NCI-H345 (cell line): ENCODE measurements around the gene C4orf50.
A peak's percentile ranks its signal among the peaks of the same experiment; 100 is the strongest.

Experiments
- DNase-seq: peaks from one replicate; lab custom pipeline; 2025; lab: John Stamatoyannopoulos, UW

C4orf50 gene

DNA sequence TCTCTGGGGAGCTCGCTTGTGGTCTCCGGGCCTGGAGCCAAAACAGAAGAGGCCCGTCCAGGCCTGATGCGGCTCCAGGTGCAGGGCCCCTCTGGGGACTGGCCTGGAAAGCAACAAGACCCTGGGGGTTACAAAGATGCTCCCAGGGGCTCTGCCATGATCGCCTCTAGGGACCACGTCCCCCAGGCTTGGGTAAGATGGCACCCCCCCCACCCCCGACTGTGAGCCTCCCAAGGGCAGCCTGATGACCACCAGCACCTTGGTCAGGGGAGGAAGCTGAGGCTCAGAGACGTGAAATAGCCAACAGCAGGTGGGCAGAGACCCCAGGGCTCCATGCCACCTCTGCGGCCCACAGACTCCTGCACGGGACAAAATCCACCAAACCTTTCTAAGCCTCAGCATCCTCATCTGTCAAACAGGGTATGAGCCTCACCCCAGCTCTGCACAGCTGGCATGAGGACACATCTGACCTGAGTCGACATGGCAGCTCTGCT is 25.4 kb downstream of the C4orf50 start:
- no peak for DNase-seq

DNA sequence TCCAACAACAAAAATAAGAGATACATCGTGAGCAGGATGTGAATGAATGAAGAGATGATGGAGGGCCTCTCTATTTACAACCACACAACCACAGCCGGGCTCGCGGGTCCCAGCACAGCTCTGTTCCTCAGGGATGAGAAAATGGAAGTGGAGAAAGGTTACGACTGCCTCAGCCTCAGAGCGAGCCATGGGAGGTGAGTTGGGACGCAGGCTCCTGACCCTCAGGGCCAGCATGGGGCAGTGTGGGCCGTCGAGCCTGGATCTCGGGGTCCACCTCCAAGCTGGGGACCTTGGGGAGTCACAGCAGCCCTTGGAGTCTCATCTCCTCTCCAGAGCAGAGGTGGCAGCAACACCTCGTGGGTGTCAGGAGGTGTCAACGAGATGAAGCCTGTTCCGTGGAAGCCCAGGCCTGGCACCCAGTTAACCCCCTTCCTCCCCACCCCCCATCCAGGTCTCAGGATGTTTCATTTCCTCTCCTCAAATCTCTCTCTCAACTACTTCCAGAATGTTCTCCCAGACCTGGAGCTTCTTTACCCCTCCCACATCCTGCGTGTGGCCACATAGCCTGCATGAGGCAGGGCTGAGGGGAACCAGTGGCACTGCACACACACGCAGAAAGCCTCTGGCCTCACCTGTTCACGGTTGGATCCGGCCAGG is 25.9 kb downstream of the C4orf50 start:
- DNase-seq: peak; percentile 69

DNA sequence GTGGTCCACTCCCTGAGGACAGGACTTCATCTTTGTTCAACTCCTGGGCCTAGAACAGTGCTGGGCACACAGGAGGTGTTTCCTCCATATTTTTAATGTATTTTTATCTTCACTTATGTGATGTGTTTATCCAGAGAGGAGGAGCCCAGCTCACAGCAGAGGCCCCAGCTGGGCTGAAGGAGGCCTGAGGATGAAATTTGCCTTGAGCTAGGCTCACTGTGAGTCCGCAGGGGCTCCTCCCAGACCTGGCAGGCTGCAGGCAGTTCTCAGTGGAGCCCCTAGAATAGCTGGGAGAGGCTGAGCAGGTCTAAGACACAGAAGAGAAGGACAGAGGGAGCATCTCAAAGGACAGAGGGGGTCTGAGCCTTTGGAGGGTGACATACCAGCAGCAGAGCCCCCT is 26.8 kb downstream of the C4orf50 start:
- no peak for DNase-seq

DNA sequence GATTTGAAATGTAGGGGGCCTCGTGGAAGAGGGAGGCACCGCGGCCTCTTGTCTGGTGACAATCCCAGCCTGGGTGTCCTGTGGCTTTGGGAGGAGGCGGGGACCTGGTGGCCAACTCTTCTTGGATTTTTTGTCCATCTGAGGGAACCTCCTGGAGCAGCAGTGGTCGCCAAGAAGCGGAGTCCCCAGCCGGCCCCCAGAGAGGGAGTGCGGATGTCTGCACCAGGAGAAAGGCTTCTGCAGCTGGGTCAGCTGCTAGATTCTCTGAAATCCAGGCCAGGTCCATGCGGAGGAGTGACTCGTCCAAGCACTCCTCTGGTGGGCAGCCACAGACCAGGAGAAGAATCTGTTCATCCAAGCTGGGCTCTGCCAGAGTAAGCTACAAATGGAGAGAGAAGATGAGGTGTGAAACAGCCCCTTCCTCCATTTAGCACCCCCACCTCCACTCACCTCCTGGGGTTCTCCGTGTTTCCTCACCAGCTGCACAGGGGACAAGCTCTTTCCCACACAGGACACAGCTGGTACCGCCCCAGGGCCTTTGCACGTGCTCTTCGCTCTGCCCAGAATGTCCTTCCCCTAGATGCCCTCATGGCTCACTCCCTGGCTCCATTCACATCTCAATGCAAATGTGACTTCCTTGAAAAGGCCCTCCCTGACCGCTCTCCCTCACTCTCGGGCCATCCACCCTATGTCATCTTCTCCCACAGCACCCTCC is 27.6 kb downstream of the C4orf50 start:
- DNase-seq: no peak

DNA sequence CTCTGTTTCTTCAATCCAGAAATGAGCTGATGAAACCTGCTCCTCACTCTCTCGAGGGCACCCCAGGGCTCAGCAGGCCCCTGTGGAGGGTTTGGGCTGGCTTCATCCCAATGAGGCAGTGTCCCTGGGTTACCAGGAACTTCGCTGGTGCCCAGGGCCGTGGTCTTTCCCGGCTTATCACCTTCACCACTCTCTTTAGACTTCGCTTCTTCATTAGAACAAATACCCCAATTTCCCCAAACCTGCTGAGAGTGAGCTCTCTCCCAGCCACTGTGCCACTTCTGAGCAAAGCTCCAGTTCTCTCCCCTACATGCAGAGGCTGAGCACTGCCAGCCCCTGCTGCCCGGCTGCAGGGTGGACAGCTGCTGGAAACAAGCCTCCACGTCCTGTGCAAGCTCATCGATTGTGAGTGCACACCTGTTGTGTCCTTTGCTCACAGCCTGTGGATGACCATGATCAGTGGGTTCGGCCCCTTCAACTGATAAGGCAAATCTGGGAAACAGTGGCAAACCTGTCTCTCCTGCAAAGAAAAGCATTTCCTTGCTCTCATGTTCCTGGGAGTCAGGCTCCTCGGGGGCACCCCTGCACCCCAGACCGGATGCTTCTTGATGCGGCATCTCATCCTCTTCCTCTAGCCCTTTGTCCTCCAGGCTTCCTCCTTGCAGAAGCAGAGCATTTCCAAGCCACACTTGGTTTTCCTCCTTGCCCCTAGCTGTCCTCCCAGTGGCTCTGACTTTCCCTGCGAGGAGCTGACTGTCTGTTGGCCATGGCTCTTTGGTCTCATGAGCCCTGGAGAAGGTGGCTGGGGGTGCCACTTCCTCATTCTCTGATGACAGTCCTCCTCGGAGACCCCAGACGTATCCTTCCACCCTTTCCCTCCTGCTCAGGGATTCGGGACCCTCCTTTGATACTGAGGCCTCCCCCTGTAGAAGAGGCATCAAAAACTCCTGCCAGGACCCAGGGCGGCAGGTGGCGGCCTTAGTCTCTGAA is 28.7 kb downstream of the C4orf50 start:
- DNase-seq: no peak

GRCh38 chr4:5988086-5988845 is 30.0 kb downstream of the C4orf50 start:
- DNase-seq: no peak

- no peak for DNase-seq
These were observed 33.4 kb downstream of the C4orf50 start for GRCh38 chr4:5984843-5985242.

GRCh38 chr4:5982156-5982973 is 35.9 kb downstream of the C4orf50 start:
- DNase-seq: no peak

GRCh38 chr4:5980436-5981155 is 37.6 kb downstream of the C4orf50 start:
- no peak for DNase-seq

- peak; percentile 52 for DNase-seq
These were observed 38.2 kb downstream of the C4orf50 start for GRCh38 chr4:5979981-5980380.

GRCh38 chr4:5976921-5977320 is 41.3 kb downstream of the C4orf50 start:
- DNase-seq: no peak

- DNase-seq: no peak
These were observed 41.8 kb downstream of the C4orf50 start for GRCh38 chr4:5976431-5976830.

DNA sequence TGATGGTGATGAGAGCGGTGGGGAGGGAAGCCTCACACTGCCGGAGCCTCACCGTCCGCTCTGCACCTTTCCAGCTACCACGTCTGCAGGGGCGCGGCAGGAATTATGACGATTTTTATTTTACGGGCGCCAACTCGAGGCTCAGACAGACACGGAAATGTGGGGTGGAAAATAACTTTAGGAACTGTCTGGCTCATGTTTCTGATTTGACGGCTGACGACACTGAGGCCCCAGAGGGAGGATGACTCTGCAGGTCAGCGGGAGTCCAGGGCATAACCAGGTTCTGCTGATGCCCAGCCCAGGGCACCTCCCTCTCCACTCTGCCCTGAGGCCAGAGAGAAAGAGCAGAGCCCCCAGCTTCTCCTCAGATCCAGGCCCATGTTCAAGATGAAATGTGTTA is 43.9 kb downstream of the C4orf50 start:
- DNase-seq: no peak

GRCh38 chr4:5973486-5974220 is 44.6 kb downstream of the C4orf50 start:
- DNase-seq: no peak

- DNase-seq: no peak
These were observed 45.2 kb downstream of the C4orf50 start for GRCh38 chr4:5973033-5973432.

DNA sequence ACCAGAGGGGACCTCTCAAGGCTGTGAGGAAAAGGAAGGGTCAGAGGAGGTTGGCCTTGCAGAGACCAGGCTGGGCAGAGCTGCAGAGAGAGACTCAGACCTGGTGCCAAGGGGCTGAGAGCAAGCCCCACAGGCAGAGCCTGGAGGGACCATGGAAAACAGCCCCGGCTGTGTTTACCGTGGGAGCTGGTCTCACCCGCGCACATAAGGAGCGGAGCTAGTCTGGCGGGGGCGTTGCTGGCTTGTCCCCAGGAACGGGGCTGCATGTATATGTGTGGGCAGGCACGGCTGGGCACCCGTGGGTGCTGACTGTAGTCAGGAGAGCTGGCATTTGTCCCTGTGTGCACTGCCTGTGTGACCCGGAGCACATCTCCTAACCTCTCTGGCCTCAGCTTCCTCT is 45.7 kb downstream of the C4orf50 start:
- no peak for DNase-seq

- DNase-seq: no peak
These were observed 47.2 kb downstream of the C4orf50 start for GRCh38 chr4:5971078-5971450.

GRCh38 chr4:5970381-5971077 is 47.7 kb downstream of the C4orf50 start:
- no peak for DNase-seq

GRCh38 chr4:5969777-5970176 is 48.5 kb downstream of the C4orf50 start:
- DNase-seq: no peak
